PC-9 (cell line): ENCODE measurements around the gene IQSEC1. TPM values are rescaled to one million over a fixed set of nuclear protein-coding genes. Genes with fewer than 3 reads are reported as not detected.

ENCODE experiments used
- BruUV-seq: library from RNA; stranded (reverse); fragments of 400-500 nt; replicated peaks from 2 replicates; lab custom pipeline; 2021; lab: Mats Ljungman, UMichigan
- CTCF ChIA-PET: fragments of 300-600 bp; sonication (Branson Sonifier 250); formaldehyde crosslinking; loops from one replicate; lab custom pipeline; 2022; ENCODE audit warnings: antibody characterized with exemption; lab: Charles Lee
- POLR2A ChIA-PET: fragments of 300-600 bp; sonication (Branson Sonifier 250); formaldehyde crosslinking; loops from one replicate; lab custom pipeline; 2022; ENCODE audit warnings: antibody characterized with exemption; ENCODE audit not compliant: unreplicated experiment; lab: Charles Lee
- DNase-seq, 2 experiments: peaks; one replicate each; pipeline versions ENCODE4 v3.0.0 to v3.0.0-alpha.2; 2015 to 2022; ENCODE audit warnings: mixed read lengths in 1 of 2
- H2AFZ ChIP-seq: fragments of 200-600 bp; sonication (generic); 2 replicates; pipeline ENCODE4 v1.8.1; 2017; ENCODE audit warnings: antibody characterized with exemption
- H3F3A ChIP-seq: fragments of 200-600 bp; sonication (generic); 2 replicates; pipeline ENCODE4 v1.8.1; 2017; ENCODE audit warnings: antibody characterized with exemption, mild to moderate bottlenecking, low read depth; ENCODE audit not compliant: insufficient read depth
- H3K27ac ChIP-seq: fragments of 200-600 bp; sonication (generic); 2 replicates; pipeline ENCODE4 v1.6.1; 2016; ENCODE audit warnings: mixed run types
- H3K27me3 ChIP-seq: fragments of 200-600 bp; sonication (generic); 2 replicates; pipeline ENCODE4 v1.6.1; 2016; ENCODE audit warnings: low read depth, mixed run types; ENCODE audit not compliant: insufficient read depth
- H3K36me3 ChIP-seq: fragments of 200-600 bp; sonication (generic); 2 replicates; pipeline ENCODE4 v1.6.1; 2016; ENCODE audit warnings: low read depth, mixed run types
- H3K4me1 ChIP-seq: fragments of 200-600 bp; sonication (generic); replicated peaks from 2 replicates; pipeline ENCODE4 v1.6.1; 2016; ENCODE audit warnings: mixed run types; ENCODE audit not compliant: insufficient read depth
- H3K4me2 ChIP-seq: fragments of 200-600 bp; sonication (generic); 2 replicates; pipeline ENCODE4 v1.6.1; 2017; ENCODE audit warnings: mixed run types
- H3K4me3 ChIP-seq: fragments of 200-600 bp; sonication (generic); 2 replicates; pipeline ENCODE4 v1.6.1; 2016; ENCODE audit warnings: mixed run types
- H3K79me2 ChIP-seq: fragments of 200-600 bp; sonication (generic); 2 replicates; pipeline ENCODE4 v1.6.1; 2017; ENCODE audit warnings: low read depth, mixed run types
- H3K9me2 ChIP-seq: fragments of 200-600 bp; sonication (generic); 2 replicates; pipeline ENCODE4 v1.8.1; 2017; ENCODE audit warnings: mild to moderate bottlenecking; ENCODE audit not compliant: insufficient read depth
- H3K9me3 ChIP-seq: fragments of 200-600 bp; sonication (generic); 2 replicates; pipeline ENCODE4 v1.8.1; 2016; ENCODE audit warnings: low read depth; ENCODE audit not compliant: insufficient read depth
- H4K20me1 ChIP-seq: fragments of 200-600 bp; sonication (generic); 2 replicates; pipeline ENCODE4 v1.8.1; 2017; ENCODE audit not compliant: insufficient read depth
- EZH2 ChIP-seq: fragments of 200-600 bp; sonication (generic); IDR thresholded peaks from 2 replicates; pipeline ENCODE4 v1.8.0; 2017; ENCODE audit warnings: antibody characterized with exemption, low read depth
- intact Hi-C: fragments of 100-400 bp; cut with micrococcal nuclease; formaldehyde crosslinking; loops from one replicate; pipeline ENCODE4 v1.10.0; 2022; ENCODE audit not compliant: unreplicated experiment
- total RNA-seq: library from RNA; stranded (reverse); gene quantifications from 2 replicates; pipeline ENCODE4 v1.2.3, GENCODE V29; 2021
- TF ChIP-seq, protein P1 (sequence below): fragments of 200-600 bp; sonication (generic); conservative IDR thresholded peaks from 2 replicates; pipeline ENCODE4 v1.6.1; 2017; ENCODE audit warnings: mixed run types, antibody characterized with exemption, mild to moderate bottlenecking, moderate library complexity

The IQSEC1 gene
- total RNA-seq, 1 experiment from 2014 or later = 30.7 TPM

- Histone ChIP-seq H2AFZ (no peak overlapping the region), H4K20me1 (peaks cover 36% of the 10 kb centered on the region), H3K4me2 (no peak overlapping the region), H3K79me2 (peaks cover 17% of the 10 kb centered on the region), H3K27ac (no peak overlapping the region), H3K36me3 (no peaks in the 10 kb centered on the region), H3K4me3 (no peak overlapping the region), H3K9me3 (no peaks in the 10 kb centered on the region), H3K9me2 (no peaks in the 10 kb centered on the region), H3K4me1 (0 out of 2 replicates have a peak, but pooled peaks cover 4% of the 10 kb centered on the region), H3F3A (no peaks in the 10 kb centered on the region; the same call in 1 of the 2 replicates), H3K27me3 (no peaks in the 10 kb centered on the region)
- ChIA-PET POLR2A (no interaction called here), CTCF (interaction anchor here (0.6 kb wide), 1 partner anchor 90 kb away, joined by 12 read pairs; no protein-coding TSS in a partner anchor)
- intact Hi-C loops = no loop called here
- no TSS peak for BruUV-seq
- no peak for DNase-seq
- TF ChIP-seq, protein P1, sequence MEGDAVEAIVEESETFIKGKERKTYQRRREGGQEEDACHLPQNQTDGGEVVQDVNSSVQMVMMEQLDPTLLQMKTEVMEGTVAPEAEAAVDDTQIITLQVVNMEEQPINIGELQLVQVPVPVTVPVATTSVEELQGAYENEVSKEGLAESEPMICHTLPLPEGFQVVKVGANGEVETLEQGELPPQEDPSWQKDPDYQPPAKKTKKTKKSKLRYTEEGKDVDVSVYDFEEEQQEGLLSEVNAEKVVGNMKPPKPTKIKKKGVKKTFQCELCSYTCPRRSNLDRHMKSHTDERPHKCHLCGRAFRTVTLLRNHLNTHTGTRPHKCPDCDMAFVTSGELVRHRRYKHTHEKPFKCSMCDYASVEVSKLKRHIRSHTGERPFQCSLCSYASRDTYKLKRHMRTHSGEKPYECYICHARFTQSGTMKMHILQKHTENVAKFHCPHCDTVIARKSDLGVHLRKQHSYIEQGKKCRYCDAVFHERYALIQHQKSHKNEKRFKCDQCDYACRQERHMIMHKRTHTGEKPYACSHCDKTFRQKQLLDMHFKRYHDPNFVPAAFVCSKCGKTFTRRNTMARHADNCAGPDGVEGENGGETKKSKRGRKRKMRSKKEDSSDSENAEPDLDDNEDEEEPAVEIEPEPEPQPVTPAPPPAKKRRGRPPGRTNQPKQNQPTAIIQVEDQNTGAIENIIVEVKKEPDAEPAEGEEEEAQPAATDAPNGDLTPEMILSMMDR = no peak
- TF ChIP-seq EZH2 = no peak
Observed at GRCh38 chr3:12982619-12983101, 90.6 kb downstream of the IQSEC1 start.

- POLR2A ChIA-PET = interaction anchor here (0.6 kb wide), 1 partner anchor 11 kb away, joined by 3 read pairs; no protein-coding TSS in a partner anchor
- TF ChIP-seq, protein P1 = no peak
- TF ChIP-seq EZH2 = no peak
- Histone ChIP-seq H3K9me2 (no peaks in the 10 kb centered on the region), H3F3A (no peaks in the 10 kb centered on the region; the same call in 1 of the 2 replicates), H3K27me3 (no peaks in the 10 kb centered on the region), H3K4me2 (no peak overlapping the region), H3K9me3 (no peaks in the 10 kb centered on the region), H3K27ac (no peak overlapping the region), H4K20me1 (peaks cover 36% of the 10 kb centered on the region), H3K36me3 (no peaks in the 10 kb centered on the region), H3K4me3 (no peak overlapping the region), H2AFZ (no peak overlapping the region), H3K4me1 (no peaks in the 10 kb centered on the region), H3K79me2 (peaks cover 8% of the 10 kb centered on the region; the same call in 1 of the 2 replicates)
- intact Hi-C loops = no loop called here
- no TSS peak for BruUV-seq
- no peak for DNase-seq
- CTCF ChIA-PET = interaction anchor here (0.6 kb wide), 1 partner anchor 203 kb away, joined by 5 read pairs; no protein-coding TSS in a partner anchor
Observed at GRCh38 chr3:12981306-12982275, 91.6 kb downstream of the IQSEC1 start.

DNA sequence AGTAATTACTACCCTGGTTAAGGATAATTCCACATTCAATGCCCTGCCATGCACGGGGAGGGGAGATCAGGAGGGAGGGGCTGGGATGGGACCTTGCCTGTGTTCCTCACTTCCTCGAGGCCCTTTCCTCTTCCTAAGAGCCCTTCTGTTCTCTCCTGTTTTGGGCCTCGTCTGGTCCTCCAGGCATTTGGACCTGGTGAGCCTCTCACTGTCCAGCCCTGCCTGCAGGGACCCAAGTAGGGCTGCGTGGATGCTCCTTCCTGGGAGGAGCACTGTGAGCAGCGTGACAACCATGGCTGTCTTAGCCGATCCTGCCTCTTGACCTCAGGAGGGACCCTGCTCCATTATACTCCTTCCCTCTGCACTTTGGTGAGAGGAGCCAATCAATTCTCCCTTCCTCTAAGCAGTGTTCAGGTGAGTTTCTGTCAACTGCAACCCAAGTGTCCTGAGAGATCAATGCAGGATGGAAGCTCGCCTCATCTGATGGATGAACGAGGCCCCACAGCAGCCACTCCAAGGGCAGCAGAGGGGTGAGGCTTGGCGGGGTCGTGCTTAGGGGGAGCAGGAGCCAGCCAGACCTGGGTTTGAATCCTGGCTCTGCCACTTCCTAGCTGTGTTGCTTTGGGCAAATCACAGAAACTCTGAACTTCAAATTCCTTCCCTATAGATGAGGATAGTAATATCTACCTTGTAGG lies 92.5 kb downstream of the IQSEC1 start:
- no peaks in the 10 kb centered on the region for H3K79me2 ChIP-seq
- H3K27ac ChIP-seq = no peak overlapping the region
- H3K27me3 ChIP-seq = no peaks in the 10 kb centered on the region
- no peak overlapping the region for H3K4me2 ChIP-seq
- H3K9me2 ChIP-seq = no peaks in the 10 kb centered on the region
- intact Hi-C loops = no loop called here
- H4K20me1 ChIP-seq = peaks cover 37% of the 10 kb centered on the region
- H2AFZ ChIP-seq = no peak overlapping the region
- BruUV-seq = no TSS peak
- DNase-seq = no peak
- no peaks in the 10 kb centered on the region; the same call in 1 of the 2 replicates for H3F3A ChIP-seq
- H3K4me3 ChIP-seq = no peak overlapping the region
- POLR2A ChIA-PET = no interaction called here
- no peaks in the 10 kb centered on the region for H3K4me1 ChIP-seq
- no peaks in the 10 kb centered on the region for H3K9me3 ChIP-seq
- no peaks in the 10 kb centered on the region for H3K36me3 ChIP-seq
- TF ChIP-seq, protein P1 = no peak
- TF ChIP-seq EZH2 = no peak
- CTCF ChIA-PET = interaction anchor here (0.6 kb wide), 1 partner anchor 202 kb away, joined by 5 read pairs; no protein-coding TSS in a partner anchor
